Smooth muscle cell of the pulmonary artery (primary cell): ENCODE measurements around the gene GJD3. TPM values are rescaled to one million over a fixed set of nuclear protein-coding genes. Genes with fewer than 3 reads are reported as not detected.

ENCODE experiments used
- total RNA-seq: library from RNA; depleted of rRNA; stranded (reverse); fragments of >200 nt; gene quantifications from 2 replicates; pipeline ENCODE4 v1.2.3, GENCODE V29; 2014

GJD3 gene
- 1.6 and 5.9 TPM in 2 replicates for total RNA-seq

GRCh38 chr17:40364121-40364861, at the start of gene GJD3:
Gene GJD3, minus strand, starts transcription at chr17:40364737. Its CDS starts 922 bp downstream, at chr17:40363815.

Other genes with a start within 250 kb of the GJD3 start
- 41.6 and 43.4 TPM in 2 replicates for gene MSL1, start 242.8 kb downstream of the GJD3 start, total RNA-seq
- 27.6 and 28.0 TPM in 2 replicates for gene CASC3, start 224.2 kb downstream of the GJD3 start, total RNA-seq
- 1.8 and 3.5 TPM in 2 replicates for gene RAPGEFL1, start 187.3 kb downstream of the GJD3 start, total RNA-seq
- gene WIPF2, start 145.4 kb downstream of the GJD3 start, total RNA-seq = 12.3 and 13.6 TPM in 2 replicates
- gene CDC6, start 76.9 kb downstream of the GJD3 start, total RNA-seq = 3.9 and 6.6 TPM in 2 replicates
- 19.7 and 20.8 TPM in 2 replicates for gene RARA, start 55.6 kb downstream of the GJD3 start, total RNA-seq
- gene TOP2A, start 53.2 kb upstream of the GJD3 start, total RNA-seq = 8.0 and 37.4 TPM in 2 replicates
- 295 and 1,467 TPM in 2 replicates for gene IGFBP4, start 78.7 kb upstream of the GJD3 start, total RNA-seq
- gene TNS4, start 136.9 kb upstream of the GJD3 start, total RNA-seq = 0.07 TPM in 1 of 2 replicates, not detected in the other
- 0.26 TPM in 1 of 2 replicates, not detected in the other for gene CCR7, start 200.7 kb upstream of the GJD3 start, total RNA-seq